T-helper 9 cell (primary cell): ENCODE results near the gene SERTAD4.
"Not testable (repeated sequence)": the region's sequence is repeated elsewhere in the genome, so short reads cannot be mapped to it uniquely, and the experiment has no call there.

Experiments used
- DNase-seq: peaks from one replicate; pipeline ENCODE4 v3.0.0-alpha.2; 2020
- total RNA-seq, 2 donors: gene quantifications; one replicate each; lab custom pipeline; 2026; lab: John Stamatoyannopoulos, UW

SERTAD4 gene
- 0 reads per million in 2 donors for total RNA-seq

- DNase-seq, result no peak
Observed at GRCh38 chr1:210232511-210233215, at the start of gene SERTAD4. Gene SERTAD4 (plus strand): TSS chr1:210232796. CDS start chr1:210237961, 5,165 bp downstream.

- DNase-seq, result no peak
Observed at GRCh38 chr1:210185063-210185462, 47.5 kb upstream of the SERTAD4 start.

GRCh38 chr1:210187849-210188606 is 44.6 kb upstream of the SERTAD4 start:
- DNase-seq, result not testable (repeated sequence)

GRCh38 chr1:210189426-210189825 is 43.2 kb upstream of the SERTAD4 start:
- DNase-seq, result no peak

GRCh38 chr1:210195635-210196160 is 36.9 kb upstream of the SERTAD4 start:
- DNase-seq, result no peak

- not testable (repeated sequence) for DNase-seq
Observed at GRCh38 chr1:210196266-210196665, 36.3 kb upstream of the SERTAD4 start.

- DNase-seq, result no peak
Observed at GRCh38 chr1:210198840-210199239, 33.8 kb upstream of the SERTAD4 start.

- no peak for DNase-seq
Observed at GRCh38 chr1:210200124-210200736, 32.4 kb upstream of the SERTAD4 start.

GRCh38 chr1:210201681-210202080 is 30.9 kb upstream of the SERTAD4 start:
- DNase-seq, result no peak

- DNase-seq, result no peak
Observed at GRCh38 chr1:210207597-210208450, 24.8 kb upstream of the SERTAD4 start.

GRCh38 chr1:210213335-210213734 is 19.3 kb upstream of the SERTAD4 start:
- DNase-seq, result no peak

GRCh38 chr1:210214573-210215409 is 17.8 kb upstream of the SERTAD4 start:
- DNase-seq, result no peak

- no peak for DNase-seq
Observed at GRCh38 chr1:210217482-210217881, 15.1 kb upstream of the SERTAD4 start.

- no peak for DNase-seq
Observed at GRCh38 chr1:210218047-210218446, 14.5 kb upstream of the SERTAD4 start.

- no peak for DNase-seq
Observed at GRCh38 chr1:210222340-210223006, 10.1 kb upstream of the SERTAD4 start.

- no peak for DNase-seq
Observed at GRCh38 chr1:210223226-210223904, 9.2 kb upstream of the SERTAD4 start.

- no peak for DNase-seq
Observed at GRCh38 chr1:210228158-210228557, 4.4 kb upstream of the SERTAD4 start.

- DNase-seq, result no peak
Observed at GRCh38 chr1:210230149-210230695, 2.4 kb upstream of the SERTAD4 start.

- DNase-seq, result no peak
Observed at GRCh38 chr1:210231846-210232510, 618 bp upstream of the SERTAD4 start.

- no peak for DNase-seq
Observed at GRCh38 chr1:210233216-210233494, 559 bp downstream of the SERTAD4 start.
